Caki2 (cell line): ENCODE measurements around the gene SETD3. TPM values are rescaled to one million over a fixed set of nuclear protein-coding genes. Genes with fewer than 3 reads are reported as not detected.

Experiments
- DNase-seq: peaks from one replicate; pipeline ENCODE4 v3.0.0-alpha.2; 2015; ENCODE audit warnings: low read depth
- in situ Hi-C: cut with HindIII; loops from 2 replicates; pipeline ENCODE4 v1.10.0; 2016; ENCODE audit warnings: low sequenced_read_pairs, low pct_unique_long_range_greater_than_20kb, mixed read lengths
- total RNA-seq: library from RNA; depleted of rRNA; stranded (reverse); fragments of >200 nt; shearing (Covaris generic); gene quantifications from 2 replicates; pipeline ENCODE4 v1.2.3, GENCODE V29; 2014; ENCODE audit warnings: low replicate concordance

The SETD3 gene
- total RNA-seq, 1 experiment from 2014 or later, result 27.9 TPM

DNA sequence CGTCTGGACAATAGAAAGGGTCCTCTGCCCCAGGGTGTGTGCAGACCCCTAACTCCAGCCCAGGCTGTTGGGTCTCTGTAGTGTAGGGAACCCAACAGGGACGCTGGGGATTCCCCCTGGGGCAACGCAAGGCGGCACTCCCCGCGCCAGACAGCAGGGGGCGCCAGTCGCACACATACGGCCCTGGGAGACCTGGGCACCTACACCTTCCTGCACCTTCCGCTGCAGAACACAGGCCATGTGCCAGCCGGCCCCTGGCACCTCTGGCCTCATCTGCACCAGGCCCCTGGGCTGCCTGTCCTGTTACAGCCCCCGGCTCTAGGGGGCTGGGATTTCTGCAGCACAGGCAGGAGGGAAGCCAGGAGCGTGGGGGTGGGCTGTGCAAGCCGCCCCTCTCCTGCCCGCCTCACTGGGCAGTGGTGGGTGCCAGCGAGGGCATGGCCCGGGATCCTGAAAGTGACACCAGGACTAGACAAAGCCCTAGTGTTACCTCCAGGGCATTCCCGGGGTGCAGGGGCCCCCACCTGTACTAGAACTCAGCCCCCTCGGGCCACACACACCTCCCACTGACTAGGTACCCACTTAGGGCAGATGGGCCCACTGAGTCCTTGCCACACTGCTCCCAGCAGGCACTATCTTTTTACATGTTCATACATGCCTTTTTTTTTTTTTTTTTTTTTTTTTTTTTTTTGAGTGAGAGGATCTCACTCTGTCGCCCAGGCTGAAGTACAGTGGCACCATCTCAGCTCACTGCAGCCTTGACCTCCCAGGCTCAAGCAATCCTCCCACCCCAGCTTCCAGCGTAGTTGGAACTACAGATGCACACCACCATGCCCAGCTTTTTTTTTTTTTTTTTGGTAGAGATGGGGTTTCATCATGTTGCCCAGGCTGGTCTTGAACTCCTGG lies 38.0 kb upstream of the SETD3 start:
- in situ Hi-C loops, result no loop called here
- peak; percentile 44 for DNase-seq

DNA sequence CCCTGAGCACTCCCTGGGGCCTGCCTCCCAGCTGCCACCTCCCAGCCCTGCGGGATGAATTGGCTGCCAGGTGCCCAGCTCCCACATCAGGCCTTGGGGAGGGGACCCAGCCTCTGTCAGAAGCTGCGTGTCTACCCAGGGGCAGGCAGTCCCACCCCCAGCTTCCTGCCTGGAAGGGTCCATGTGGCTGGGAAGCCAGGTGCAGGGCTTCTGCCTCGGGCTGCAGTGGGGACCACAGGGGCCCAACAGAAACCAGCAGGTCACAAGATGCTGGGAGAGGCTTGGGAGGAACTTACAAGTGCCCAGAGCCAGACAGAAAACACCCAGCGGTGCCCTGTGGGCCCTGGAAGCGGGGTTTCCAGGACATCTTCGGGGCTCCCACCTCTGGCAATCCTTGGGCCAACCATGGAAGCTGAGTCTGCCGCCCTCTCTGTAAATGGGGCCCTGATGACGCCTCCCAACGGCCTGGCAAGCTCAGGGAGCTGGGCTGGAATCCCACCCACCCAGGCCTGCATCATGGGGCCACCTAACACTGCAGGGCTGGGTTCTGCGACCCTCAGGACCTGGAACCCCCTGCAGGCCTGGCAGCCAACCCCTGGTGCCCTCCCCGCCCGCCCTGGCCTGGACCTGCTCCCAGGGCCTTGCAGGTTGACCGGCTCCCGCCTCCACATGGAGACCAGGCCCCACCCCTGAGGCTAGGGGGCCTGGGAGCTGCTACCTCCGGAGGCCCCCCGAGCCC lies 37.2 kb upstream of the SETD3 start:
- in situ Hi-C loops, result no loop called here
- no peak for DNase-seq

DNA sequence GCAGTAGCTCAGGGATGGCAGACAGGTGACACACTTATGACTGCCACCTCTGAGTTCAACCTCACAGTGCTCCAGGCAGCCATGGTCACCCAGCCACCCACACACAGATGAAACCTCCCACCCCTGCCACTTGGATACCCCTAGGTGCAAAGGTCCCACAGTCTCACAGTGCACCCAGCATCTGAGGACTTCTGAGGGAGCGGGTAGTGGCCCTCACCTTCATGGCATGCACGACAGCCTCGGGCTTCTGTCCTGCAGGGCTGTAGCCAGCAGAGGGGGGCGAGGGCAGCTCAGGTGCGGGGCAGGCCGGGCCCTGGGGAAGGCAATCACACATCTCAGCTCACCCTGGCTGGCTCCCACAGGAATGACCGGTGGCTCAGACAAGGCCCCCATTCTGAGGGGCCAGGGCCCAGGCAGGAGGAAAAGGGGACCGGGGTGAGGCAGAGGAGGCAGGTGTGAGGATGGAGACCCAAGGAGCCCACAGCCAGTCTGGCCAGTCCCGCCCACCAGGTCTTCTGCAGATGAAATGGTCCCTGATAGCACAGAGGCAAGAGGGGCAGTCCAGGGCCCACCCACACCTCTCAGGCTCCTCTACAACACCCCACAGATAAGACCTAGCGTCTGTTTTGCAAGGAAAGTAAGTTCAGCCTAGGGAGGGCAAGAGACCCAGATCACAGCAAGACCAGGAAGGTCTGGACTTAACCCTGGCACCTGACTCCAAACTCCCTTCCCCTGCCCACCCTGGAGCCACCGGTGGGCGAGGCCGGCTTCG lies 36.4 kb upstream of the SETD3 start:
- no peak for DNase-seq
- in situ Hi-C loops, result no loop called here

DNA sequence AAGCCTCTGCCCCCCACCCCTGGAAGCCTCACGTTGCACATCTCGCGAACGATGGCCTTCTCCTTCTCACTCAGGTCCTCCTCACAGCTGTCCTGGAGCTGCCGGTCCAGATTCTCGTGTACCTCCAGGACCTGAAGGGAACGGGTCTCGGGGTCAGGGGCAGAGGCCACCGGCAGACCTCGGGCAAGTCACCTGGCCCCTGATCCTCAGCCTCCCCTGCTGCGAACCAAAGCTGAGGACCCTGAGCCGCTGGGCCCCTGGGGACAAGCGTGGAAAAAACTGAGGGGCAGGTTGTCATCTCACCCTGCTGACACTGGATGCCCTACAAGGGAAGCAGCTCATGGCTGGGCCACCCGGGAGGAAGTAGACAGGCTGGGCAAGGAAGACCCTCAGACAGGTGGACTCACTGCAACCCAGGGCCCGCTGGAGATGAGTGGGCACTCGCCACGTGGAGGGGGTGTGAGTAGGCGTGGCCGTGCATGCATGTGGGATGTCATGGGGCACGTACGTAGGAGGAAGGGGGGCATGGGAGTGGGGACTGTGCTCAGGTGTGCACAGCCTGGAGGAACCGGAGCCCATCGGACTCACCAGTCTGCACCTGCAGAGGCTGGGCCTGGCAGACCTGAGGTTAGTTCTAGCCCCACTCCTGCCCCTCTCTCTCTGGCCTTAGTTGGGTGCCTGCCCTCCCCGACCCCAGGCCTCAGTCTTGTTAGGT lies 35.7 kb upstream of the SETD3 start:
- in situ Hi-C loops, result no loop called here
- no peak for DNase-seq

DNA sequence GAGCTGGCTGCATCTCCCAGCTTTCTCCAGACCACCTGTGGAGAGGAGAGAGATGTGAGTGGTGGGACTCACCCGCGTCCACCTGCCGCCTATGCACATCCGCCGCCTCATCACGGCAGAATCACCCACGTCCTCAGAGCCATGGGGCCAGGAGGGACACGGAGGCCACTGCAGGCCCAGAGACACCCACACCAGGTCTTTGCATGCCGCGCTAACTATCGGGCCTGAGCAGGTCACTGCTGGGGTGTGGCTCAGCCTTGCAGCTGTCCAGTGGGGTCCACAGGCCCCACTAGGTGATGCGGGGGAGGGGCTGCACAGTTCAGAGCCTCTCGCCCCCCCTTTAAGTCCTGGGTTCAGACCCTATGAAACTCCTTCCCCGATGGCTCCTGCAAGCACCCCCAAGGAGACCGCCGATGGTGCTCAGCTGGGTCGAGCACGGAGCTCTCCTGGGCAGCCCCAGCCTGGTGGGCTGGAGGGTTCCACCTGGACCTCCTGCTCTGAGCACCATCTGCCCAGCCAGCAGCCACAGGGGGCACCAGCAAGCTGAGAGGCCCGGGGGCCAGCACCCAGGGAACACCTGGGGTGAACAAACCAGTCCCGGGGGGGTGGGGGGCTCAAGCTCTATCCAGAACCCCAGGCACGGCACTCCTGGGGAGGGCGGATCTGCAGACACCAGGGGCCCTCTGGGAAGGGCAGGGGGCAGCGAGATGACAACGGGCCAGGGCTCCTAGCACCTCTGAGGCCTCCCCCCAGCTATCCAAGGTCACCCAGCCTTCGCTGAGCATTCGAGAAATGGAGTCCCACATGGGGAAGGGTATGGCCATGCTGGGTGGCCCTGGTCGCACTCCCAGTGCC lies 34.9 kb upstream of the SETD3 start:
- no peak for DNase-seq
- in situ Hi-C loops, result no loop called here

DNA sequence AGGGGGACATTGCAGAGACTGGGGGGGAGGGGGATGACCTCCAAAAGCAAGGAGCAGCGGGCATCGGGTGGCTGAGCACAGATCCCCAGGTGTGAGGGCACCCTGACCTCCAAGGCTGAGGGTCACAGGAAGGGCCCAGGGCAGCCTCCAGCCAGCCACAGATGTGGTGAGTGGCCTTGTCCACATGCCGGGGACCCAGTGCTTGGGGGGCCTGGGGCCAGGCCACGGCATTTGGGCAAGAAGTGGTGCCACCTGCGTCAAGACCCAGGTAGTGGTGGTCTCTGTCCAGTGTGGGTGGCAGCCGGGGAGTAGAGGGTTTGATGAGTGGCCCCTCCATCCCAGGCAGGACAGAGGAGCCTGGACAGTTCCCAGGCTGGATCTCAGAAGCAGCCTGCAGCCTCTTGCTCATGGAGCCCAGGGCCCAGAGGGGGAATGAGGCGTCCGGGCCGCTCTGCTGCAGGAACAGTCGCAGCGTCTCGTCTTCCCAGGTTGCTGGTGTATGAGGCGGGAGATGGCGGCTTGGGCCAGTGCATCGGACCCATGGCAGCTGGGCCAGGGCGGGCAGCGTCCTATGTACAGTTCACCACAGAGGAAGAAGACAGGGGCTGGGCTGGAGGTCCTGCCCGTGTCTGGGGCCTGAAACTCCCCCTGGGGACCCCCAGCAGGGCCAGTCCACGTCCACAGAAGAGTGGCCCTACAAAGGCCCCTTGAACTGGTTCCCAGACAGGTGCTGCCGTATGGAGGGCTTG lies 34.1 kb upstream of the SETD3 start:
- no peak for DNase-seq
- in situ Hi-C loops, result no loop called here

DNA sequence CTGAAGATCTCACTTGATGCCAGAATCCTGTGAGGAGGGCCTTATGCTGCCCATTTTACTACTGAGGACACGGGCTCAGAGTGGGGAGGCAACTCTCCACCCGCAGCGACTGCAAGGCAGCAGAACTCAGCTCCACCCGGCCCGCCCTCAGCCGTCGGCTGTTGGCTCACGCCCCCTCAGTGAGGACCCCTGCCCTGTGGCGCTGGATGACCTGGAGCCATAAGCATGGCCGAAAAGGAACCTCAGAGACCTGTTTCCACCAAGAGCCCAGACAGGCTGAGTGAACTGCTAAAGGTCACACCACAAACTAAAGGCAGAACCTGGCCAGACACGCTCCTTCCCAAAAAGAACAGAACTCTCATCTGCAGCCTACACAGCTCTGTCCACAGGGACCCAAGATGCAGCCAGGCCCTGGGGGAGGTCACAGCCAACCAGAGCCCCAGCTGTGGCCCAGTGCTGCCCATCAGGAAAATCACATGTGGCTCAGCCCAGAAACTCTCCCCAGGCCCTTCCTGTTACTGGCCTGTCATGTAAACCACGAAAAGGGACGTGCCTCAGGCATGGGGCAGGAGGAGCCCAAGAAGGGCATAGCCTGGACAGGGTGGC lies 33.4 kb upstream of the SETD3 start:
- in situ Hi-C loops, result no loop called here
- DNase-seq, result no peak

DNA sequence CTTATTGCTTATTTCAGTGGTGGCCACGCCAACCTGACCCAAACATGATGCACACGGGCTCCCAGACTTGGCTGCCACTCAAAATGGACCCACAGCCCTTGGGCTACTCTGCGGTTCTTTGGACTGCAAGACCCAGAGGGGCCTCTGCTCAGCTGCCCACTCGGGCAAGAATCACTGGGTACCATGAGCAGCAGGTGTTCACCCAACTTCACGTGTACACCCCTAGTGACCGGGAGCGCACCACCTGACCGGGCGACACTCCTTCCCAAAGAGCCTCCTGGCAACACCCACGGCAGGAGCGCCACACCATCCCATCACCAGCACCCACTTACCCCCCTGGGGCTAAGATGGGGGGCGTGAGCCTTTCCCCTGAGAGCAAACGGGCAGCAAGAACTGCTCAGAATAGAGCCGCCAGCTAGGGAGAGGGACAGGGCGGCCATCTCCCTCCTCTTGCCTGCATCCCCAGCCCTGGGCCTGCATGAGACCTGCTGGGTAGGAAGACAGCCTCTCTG lies 32.6 kb upstream of the SETD3 start:
- DNase-seq, result no peak
- in situ Hi-C loops, result no loop called here

DNA sequence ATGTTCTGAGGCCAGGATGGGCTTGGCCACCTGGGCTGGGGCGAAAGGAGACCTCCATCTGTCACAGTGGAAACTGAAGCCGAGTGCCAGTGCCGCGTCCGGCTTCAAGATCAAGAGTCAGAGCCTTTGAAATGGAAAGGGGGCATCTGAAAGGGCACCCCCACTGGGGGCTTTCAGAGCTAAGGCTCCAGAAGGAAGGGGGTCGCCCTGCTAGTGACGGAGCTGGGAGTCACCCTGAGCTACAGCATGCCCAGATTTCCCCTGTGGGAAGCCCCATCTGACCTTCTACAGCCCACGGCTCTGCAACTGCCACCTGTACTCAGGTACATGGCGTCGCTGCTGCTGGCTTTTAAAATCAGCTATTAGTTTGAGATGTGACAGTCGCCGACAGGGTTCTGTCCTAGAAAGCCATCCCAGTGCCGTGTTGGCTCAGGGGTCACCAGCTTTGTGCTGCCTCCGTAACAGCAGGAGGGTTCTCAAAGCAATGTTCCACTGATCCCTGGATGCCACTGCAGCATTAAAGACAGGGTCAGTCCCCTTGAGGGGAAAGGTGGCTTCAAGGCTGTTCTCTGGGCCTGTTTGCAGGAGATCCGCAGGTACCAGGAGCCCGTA lies 32.0 kb upstream of the SETD3 start:
- DNase-seq, result no peak
- in situ Hi-C loops, result no loop called here

DNA sequence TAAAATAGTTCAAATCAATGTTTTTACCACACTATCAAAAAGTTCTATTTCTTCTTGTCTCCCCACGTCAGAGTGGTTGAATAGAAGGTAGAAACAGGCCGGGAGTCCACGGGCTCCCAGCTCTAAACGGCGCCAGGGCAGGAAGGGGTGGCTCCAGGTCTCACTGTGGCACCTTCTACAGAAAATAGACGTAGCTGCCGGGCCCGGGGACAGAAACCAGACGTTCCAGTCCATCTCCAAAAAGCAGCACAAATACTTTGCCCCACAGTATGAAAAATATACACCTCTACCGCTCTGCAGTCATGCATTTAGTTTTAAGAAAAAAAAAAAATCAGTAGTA lies 31.4 kb upstream of the SETD3 start:
- in situ Hi-C loops, result no loop called here
- DNase-seq, result no peak

DNA sequence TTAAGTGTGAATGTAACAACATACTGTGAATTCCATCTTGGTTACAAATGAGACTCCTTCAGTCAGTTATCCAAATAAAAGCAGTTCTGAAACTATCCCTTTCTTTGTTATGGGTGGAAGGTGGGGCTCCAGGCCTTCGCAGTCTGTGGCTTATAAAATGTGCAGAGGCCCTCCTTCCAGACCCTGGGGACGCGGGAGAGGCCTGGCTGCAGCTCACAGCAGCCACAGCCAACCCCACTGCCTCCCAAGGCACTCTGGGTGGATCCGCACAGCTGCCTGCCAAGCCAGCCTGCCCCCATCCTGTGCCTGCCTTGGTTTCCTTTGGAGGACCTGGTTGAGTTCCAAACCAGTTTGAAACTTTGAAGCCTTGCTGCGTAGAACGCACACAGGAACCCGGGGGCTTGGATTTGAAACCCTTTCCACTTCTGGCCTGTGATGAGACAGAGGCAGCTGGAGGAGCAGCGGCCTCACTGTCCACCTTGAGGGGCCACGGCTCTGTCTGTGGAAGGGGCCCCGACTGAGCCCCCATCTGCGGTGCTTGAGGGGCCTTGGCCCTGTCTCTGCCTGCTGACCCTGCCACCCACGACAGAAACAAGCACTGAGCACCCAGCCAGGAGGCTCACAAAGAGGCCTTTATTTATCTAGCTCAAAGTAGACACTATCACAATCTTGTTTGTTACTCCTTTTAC lies 30.9 kb upstream of the SETD3 start:
- no peak for DNase-seq
- in situ Hi-C loops, result no loop called here

DNA sequence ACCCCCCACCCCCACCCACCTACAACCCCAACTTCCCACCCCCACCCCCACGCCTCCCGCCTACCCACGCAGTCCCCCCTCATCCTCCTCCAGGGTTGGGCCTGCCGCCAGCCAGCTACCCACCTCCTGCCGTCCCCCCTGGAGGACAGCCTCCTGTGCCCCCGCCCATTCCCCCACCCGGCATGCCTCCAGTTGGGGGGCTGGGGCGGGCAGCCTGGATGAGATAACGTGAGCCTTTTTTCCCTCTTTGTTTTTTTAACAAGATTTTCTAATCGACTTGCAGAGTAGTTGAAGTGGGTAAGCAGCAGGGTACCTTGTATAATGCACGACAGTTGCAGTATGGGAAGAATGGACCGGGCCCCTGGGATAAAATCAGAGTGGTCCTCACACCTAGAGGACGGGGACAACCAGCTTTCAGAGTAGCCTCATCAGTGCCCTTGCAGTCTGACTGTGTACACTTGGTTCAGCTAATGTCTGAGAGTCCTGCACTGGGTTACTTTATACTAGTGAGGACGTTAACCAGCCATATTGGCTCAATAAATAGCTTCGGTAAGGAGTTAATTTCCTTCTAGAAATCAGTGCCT lies 30.0 kb upstream of the SETD3 start:
- no peak for DNase-seq
- in situ Hi-C loops, result no loop called here

DNA sequence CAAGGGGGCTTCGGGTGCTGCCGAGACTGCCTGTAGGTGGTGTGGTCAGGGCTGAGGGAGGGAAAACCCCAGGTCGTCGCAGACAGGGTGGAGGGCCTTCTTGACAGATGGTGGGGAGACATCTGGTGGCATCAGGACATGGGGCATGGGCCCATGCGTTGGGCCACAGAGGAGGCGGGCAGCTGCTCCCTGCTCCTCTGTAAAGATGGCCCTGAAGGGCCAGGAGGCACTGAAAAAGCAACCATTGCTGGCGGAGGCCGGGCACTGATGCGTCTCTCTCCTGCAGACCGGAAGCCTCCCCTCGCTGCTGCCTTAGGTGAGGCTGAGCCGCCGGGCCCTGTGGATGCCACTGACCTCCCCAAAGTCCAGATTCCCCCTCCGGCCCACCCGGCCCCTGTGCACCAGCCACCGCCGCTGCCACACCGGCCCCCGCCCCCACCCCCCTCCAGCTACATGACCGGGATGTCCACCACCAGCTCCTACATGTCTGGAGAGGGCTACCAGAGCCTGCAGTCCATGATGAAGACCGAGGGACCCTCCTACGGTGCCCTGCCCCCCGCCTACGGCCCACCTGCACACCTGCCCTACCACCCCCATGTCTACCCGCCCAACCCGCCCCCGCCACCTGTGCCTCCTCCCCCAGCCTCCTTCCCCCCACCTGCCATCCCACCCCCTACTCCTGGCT lies 29.4 kb upstream of the SETD3 start:
- in situ Hi-C loops, result no loop called here
- no peak for DNase-seq

DNA sequence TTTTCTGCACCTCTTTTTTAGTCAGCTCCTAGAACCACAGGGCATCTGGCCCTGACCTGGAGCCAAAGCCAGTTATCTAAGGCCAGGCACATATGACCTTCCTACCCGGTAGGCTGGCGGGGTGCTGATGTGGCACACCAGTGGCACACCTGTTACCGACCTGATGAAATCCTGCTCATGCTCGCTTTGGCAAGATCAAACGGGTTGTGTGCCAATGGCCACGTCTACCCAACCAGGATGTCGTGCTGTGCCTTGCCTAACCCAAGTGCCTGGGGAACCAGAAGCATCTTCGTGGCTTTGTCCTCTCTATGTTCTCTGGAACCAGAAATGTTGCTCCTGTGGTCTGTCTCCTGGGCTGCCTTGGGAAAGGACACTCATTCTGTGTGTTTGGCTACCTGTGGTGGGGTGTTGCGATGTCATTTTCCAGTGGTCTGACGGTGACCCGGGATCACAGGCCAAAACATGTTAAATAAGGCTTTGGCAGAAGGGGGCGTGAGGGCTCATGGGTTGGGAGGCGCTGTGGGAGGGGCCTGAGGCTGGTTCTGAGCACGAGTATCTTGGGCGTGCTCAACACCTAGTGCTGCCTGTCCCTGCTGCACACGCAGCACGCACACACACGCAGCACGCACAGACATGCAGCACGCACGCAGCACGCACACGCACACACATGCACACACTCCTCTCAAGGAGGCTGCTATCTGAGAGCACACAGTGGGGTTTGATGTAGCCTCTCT lies 28.4 kb upstream of the SETD3 start:
- in situ Hi-C loops, result no loop called here
- DNase-seq, result no peak
